ENCODE results near the gene KLF15.

KLF15 gene

DNA sequence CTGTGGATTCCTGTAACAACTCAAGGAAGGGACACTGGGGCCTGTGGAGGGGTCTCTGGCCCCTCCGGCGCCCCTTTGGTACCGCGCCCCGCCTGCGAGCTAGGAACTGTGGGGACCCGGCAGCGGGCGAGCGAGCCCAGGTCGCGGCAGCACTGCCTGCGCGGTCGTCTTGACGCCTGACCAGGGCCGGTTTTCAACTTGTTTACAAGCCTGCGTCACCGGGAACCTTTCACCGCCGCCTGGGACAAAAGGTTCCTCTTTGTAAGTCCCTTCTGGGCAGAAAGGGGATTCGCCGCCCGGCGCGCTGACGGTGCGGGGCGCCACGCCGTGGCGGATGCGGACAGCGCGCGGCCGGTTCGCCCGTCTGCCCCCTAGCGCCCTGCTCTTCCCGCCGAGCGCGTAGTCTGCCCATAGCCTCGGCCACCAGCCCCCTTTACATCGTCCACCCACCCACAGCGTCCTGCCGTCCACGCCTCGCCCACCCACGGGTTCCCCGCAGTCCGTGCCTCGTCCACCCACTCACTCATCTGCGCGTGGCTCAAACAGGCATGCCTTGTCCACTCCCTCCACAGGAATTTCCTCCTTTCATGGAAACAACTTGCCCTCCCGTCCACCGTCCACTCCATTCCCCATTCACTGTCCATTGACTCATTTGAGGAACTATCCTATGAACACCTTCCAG is 32.0 kb upstream of the KLF15 start:
- peak; percentile 5 to 16 for DNase-seq (ENCODE audit: low read depth in 2 of 2)

GRCh38 chr3:126381966-126382365 is 24.8 kb upstream of the KLF15 start:
- DNase-seq (ENCODE audit: low read depth in 2 of 2): no peak

DNA sequence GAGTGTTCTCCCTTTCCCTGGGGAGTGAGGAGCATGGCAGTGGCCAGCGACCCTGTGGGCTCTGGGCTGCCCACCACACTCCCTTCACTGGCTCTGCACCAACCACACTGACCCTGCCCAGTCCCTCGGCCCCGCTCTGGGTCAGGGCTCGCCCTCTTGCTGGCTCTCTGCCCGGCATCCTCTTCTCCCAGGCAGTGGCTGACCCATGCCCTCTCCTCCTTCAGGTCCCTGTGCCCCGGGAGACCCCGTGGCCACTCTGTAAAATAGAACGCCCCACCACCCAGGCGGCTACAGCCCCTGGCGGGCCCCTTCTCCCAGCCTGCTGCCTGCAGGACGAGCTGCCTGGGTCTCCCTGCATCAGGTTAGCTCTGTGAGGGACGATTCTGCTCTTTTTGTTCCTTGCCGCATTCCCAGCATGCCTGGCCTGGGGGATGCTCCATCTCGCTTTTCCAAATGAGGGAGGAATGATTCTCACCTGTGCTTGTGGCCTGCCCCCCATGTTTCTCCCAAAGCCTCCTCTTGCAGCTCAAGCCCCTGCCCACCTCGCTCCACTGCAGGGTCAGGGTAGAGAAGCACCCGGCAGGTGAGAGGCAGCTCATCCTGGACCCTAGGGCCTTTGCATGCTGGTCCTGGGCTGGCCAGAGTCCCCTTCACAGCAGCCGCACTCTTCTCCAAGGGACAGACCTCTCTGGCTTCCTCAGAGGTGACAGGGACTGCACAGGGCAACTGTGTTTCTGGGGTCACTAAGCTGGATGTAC is 23.0 kb upstream of the KLF15 start:
- no peak for DNase-seq (ENCODE audit: low read depth in 2 of 2)

DNA sequence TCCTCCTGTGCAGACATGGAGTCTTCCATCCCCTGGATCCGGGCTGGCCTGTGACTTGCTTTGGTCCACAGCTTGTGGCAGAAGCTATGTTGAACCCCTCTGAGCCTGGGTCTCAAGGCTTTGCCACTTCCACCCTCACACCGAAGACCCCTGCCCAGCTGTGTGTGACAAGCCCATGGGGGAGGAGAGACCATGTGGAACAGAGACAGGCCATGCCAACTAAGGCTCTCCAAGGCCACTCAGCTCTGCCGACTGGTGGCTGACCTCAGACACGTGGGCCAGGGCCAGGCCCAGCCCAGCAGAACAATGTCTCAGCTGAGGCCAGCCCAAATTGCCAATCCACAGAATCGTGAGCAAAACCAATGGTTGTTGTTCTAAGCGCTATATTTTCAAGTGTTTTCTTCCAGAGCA is 21.1 kb upstream of the KLF15 start:
- DNase-seq (ENCODE audit: low read depth in 2 of 2): no peak

- DNase-seq (ENCODE audit: low read depth in 2 of 2): no peak
Observed at GRCh38 chr3:126377211-126377610, 20.0 kb upstream of the KLF15 start.

DNA sequence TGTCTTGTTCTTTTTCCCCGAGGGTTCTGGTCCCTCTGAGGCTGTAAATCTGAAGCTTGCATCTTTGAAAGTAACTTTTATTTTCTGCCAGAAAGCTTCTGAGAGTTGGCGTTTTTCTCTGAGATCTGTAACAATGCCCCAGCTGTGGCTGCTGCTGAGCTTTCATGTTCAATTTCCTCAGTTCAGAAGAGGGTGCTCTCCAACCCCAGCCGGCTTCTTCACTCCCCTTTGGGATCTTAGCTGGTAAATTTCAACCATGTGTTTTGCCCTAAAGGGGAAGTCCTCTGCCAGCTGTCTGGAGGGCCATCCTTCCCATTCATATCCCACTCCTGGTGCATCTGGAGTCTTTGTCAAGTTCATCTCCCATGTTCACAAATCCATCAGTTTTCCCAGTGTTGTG is 19.2 kb upstream of the KLF15 start:
- no peak for DNase-seq (ENCODE audit: low read depth in 2 of 2)

DNA sequence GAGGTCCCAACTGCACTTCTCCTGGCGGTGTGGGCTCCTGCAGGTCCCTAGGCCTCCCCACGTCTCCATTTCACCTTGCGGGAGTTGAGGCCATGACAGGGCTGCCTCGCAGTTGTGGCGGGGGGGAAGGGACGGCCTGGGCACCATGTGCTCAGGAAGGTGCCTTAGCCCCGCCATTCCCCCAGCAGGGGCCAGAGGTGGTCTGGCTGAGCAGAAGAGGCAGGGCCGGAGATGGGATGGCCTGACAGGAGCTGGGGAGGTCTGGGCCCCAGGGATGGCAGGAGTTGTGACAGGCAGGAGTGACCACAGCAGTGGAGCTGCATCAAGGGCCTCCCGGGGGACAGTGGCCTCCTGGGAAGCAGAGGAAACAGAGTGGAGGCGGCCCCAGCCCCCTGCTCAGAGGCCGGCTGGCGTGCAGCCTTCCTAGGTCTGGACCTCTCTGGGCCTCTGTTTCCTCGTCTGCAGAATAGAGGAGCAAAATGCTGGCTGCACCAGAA is 18.7 kb upstream of the KLF15 start:
- no peak for DNase-seq (ENCODE audit: low read depth in 2 of 2)

- no peak for DNase-seq (ENCODE audit: low read depth in 2 of 2)
Observed at GRCh38 chr3:126373682-126374601, 16.7 kb upstream of the KLF15 start.

DNA sequence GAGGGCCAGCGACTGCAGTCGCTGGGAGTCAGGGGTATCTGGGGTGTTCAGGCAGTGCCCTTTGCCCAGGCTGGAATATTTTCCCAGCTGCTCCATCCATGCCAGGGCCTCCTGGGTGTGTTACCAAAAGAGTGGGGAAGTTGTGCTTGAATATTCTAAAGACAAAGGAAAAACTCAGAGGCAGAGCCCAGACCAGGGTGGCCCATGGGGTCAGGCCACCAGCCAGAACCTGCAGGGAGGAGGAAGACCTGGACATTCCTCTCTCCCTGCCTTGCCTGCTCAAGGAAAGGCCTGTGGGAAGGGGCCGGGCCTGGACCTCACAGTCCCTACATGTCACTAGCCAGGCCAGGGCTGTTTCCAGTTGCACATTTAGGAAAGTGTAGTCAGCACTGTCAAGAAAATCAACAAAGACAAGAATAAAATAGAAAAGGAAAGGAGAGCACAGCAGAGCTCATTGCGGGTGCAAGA is 16.0 kb upstream of the KLF15 start:
- DNase-seq (ENCODE audit: low read depth in 2 of 2): no peak

GRCh38 chr3:126372413-126373145 is 15.4 kb upstream of the KLF15 start:
- DNase-seq (ENCODE audit: low read depth in 2 of 2): no peak

- no peak for DNase-seq (ENCODE audit: low read depth in 2 of 2)
Observed at GRCh38 chr3:126371096-126371705, 14.0 kb upstream of the KLF15 start.

DNA sequence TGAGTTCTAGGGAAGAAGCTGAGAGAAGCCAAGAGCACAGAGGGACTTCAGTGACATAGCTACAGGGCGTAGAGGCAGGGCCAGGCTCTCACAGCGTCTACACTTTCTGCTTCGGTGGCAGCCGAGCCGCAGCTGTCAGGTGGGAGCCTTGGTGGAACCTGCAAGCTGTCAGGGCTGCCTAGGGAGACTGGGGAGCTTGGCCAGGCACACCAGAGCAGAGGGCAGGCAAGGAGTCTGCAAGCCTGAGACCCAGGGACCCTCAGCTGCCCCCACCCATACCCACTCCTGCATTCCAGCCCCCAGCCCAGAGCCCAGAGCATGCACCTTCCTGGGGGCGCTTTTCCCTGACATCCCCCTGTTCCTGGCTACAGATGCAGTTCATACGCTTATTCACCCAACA is 13.4 kb upstream of the KLF15 start:
- no peak for DNase-seq (ENCODE audit: low read depth in 2 of 2)

DNA sequence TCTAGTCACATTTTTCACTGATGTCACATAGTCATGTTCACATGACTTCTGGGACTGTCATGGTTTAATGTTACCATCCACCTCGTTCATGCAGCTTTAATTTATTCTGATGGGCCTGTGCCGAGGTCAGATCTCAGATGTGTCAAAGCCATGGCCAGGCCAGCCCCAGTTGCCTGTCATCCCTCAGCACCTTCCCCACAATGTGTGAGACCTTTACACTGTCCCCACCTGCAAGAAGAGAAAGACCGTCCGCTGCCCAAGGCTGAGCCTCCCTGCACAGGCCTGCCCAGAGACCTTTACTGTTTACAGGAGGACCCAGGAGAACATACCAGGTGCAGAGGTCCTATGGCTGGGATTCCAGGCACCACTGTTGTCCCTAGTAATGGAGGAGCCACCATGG is 12.8 kb upstream of the KLF15 start:
- DNase-seq (ENCODE audit: low read depth in 2 of 2): no peak

DNA sequence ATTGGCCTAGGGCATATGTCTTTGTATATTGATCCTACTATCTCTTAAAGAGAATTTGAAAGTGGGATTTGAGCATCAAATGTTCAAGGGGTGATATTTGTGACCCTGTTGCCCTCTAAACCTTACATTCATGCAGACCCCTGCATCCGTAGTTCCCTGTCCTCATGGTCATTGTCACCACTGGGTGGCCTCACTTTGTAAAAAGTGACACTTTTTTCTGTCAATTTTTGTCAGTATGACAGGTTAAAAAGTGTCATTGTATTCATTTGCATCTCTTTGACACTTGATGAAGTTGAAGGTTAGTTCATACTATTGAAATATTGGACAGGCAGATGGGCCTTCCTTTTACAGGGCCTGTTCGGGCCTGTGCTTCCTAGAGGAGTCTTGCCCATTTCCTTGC is 12.3 kb upstream of the KLF15 start:
- DNase-seq (ENCODE audit: low read depth in 2 of 2): no peak

- DNase-seq (ENCODE audit: low read depth in 2 of 2): no peak
Observed at GRCh38 chr3:126367316-126367805, 10.2 kb upstream of the KLF15 start.

- no peak for DNase-seq (ENCODE audit: low read depth in 2 of 2)
Observed at GRCh38 chr3:126365351-126366277, 8.4 kb upstream of the KLF15 start.

GRCh38 chr3:126364731-126365301 is 7.6 kb upstream of the KLF15 start:
- DNase-seq (ENCODE audit: low read depth in 2 of 2): no peak

DNA sequence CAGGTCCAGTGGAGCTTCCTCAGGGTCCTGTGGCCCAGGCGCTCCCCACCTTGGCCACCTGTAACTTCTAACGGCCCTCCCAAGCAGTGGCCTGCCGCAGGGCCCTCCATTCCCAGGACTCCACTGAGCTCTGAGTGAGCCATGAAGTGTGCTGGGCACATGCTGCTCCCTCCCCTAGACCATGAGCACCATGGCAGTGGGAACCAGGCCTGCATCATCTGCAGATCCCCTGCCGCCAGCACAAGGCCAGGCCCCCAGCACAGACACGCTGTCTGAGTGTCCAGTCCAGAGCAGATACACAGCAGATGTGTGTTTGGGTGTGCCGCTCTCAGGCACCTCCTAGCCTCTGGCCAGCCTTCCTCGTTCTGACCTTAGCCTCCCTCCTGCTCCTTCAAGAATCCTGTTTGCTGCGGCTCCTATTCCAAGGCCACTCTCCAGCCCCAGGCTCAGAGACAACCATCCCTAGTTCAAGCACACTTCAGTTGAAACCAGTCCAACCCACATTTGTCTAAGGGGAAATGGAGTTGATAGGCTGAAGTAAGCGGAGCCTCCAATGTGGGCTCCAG is 7.0 kb upstream of the KLF15 start:
- no peak for DNase-seq (ENCODE audit: low read depth in 2 of 2)

- DNase-seq (ENCODE audit: low read depth in 2 of 2): no peak
Observed at GRCh38 chr3:126361211-126361610, 4.0 kb upstream of the KLF15 start.
